ENCODE results near the gene PTTG1IP. TPM values are rescaled to one million over a fixed set of nuclear protein-coding genes. Genes with fewer than 3 reads are reported as not detected.

Gene PTTG1IP
- total RNA-seq, 1 experiment from 2014 or later, result 96.0 TPM

DNA sequence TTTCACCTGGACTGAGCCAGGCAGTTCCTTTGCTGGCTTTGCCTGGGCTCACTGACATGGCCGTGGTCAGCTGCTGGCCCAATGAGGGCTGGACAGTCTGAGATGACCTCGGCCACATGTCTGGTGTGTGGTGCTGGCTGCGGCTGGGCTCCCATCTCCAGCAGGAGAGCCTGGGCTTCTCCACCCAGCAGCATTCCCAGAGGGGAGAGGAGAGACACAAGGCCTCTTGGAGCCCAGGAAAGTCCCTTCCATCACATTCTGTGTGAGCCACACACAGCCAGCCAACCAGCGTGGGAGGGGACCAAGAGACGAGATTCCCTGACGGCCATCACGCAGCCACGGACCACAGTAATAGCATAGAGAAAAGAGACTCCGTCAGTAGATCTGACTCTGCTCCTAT lies 34.5 kb downstream of the PTTG1IP start:
- TF ChIP-seq RELA (CRISPR knock-in tag; IDR thresholded peaks at IDR 0.05; ENCODE audit: borderline replicate concordance), result 0 out of 2 replicates have a peak, but pooled peaks have one; percentile 30
- TF ChIP-seq NR2C2 (CRISPR knock-in tag; IDR thresholded peaks at IDR 0.05), result no peak
- H3K36me3 Mint-ChIP-seq, result no peaks in the 10 kb centered on the region
- no peaks in the 10 kb centered on the region for H3K9me3 Mint-ChIP-seq
- CTCF ChIA-PET, result no interaction called here
- DNase-seq (ENCODE audit: low spot score) (no peak), ATAC-seq (no peak)
- no peak overlapping the region for H3K4me3 Mint-ChIP-seq
- H3K27ac Mint-ChIP-seq, result no peak overlapping the region
- H3K4me1 Mint-ChIP-seq, result no peaks in the 10 kb centered on the region
- POLR2A ChIA-PET, result interaction anchor here (0.6 kb wide), 2 partner anchors 16 to 220 kb away, joined by 3 to 5 read pairs; no protein-coding TSS in a partner anchor
- no peaks in the 10 kb centered on the region for H3K27me3 Mint-ChIP-seq (ENCODE audit: low read depth)

DNA sequence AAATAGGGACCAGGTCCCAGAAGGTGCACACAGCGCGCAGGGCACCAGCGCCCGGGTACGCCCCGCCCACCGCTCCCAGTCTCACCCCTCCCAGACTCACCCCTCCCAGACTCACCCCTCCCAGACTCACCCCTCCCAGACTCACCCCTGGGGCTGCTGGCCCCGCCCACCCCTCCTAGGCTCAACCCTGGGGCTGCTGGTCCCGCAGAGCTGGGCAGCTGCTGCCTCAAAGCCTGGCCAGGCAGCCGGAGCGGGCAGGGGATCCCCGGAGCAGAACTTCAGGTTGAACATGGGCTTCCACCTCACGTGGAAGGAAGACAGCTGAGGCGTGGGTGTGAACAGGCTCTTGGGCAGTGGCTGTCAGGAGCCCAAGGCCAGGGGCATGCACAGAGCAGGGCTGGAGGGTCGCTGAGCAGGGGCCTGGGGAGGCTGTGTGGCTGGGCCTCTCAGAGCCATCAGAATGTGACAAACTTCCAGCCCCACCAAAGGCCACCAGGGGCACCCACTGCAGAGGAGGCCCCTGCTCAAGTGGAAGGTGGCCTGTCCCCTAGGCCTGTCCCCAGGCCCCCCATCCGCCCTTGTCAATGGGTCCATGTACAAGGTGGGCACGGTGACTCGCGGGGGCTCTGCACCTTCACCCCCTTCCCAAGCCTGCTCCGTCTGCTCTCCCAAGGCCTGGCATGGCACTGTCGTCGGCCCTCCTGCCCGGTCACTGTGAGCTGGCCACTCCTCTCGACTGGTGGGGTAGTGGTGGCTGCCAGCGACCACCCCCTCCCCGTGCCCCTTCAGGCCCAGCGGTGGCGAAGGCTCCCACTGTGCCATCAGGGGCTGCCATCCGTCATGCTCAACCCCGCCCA lies 35.2 kb downstream of the PTTG1IP start:
- no peak for DNase-seq (ENCODE audit: low spot score)

More for the DNA sequence above, 35.2 kb downstream of the PTTG1IP start:
- H3K4me1 Mint-ChIP-seq, result no peaks in the 10 kb centered on the region
- ChIA-PET CTCF (interaction anchor here (0.6 kb wide), 1 partner anchor 498 kb away, joined by 4 read pairs; no protein-coding TSS in a partner anchor), POLR2A (no interaction called here)
- TF ChIP-seq SP1 (CRISPR knock-in tag; conservative IDR thresholded peaks at IDR 0.05), result no peak
- TF ChIP-seq ZNF671 (CRISPR knock-in tag; IDR thresholded peaks at IDR 0.05), result no peak
- TF ChIP-seq NFE2L1 (CRISPR knock-in tag; IDR thresholded peaks at IDR 0.05), result no peak
- no peak for TF ChIP-seq NR3C1 (CRISPR knock-in tag; conservative IDR thresholded peaks at IDR 0.05; ENCODE audit: low read depth)
- no peak for TF ChIP-seq HMGXB4 (CRISPR knock-in tag; IDR thresholded peaks at IDR 0.05)
- TF ChIP-seq RELA (CRISPR knock-in tag; IDR thresholded peaks at IDR 0.05; ENCODE audit: borderline replicate concordance), result no peak
- no peak for TF ChIP-seq TEAD1 (CRISPR knock-in tag; IDR thresholded peaks at IDR 0.05)
- TF ChIP-seq EMX1 (CRISPR knock-in tag; IDR thresholded peaks at IDR 0.05), result no peak
- TF ChIP-seq TP53 (CRISPR knock-in tag; IDR thresholded peaks at IDR 0.05), result no peak
- no peak for TF ChIP-seq CREM (CRISPR knock-in tag; IDR thresholded peaks at IDR 0.05)
- TF ChIP-seq ATF6 (CRISPR knock-in tag; IDR thresholded peaks at IDR 0.05), result no peak
- TF ChIP-seq, protein P1, sequence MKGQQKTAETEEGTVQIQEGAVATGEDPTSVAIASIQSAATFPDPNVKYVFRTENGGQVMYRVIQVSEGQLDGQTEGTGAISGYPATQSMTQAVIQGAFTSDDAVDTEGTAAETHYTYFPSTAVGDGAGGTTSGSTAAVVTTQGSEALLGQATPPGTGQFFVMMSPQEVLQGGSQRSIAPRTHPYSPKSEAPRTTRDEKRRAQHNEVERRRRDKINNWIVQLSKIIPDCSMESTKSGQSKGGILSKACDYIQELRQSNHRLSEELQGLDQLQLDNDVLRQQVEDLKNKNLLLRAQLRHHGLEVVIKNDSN (CRISPR knock-in tag; IDR thresholded peaks at IDR 0.05), result no peak
- TF ChIP-seq FOXJ3 (CRISPR knock-in tag; IDR thresholded peaks at IDR 0.05; ENCODE audit: borderline replicate concordance), result no peak
- no peak for TF ChIP-seq ZNF219 (CRISPR knock-in tag; IDR thresholded peaks at IDR 0.05; ENCODE audit: borderline replicate concordance)
- no peak for TF ChIP-seq STAT6 (CRISPR knock-in tag; conservative IDR thresholded peaks at IDR 0.05; ENCODE audit: low read depth)
- no peak for TF ChIP-seq SOX15 (CRISPR knock-in tag; IDR thresholded peaks at IDR 0.05)
- no peak for TF ChIP-seq ZNF396 (CRISPR knock-in tag; IDR thresholded peaks at IDR 0.05; ENCODE audit: borderline replicate concordance)
- no peak for TF ChIP-seq NR1H2 (CRISPR knock-in tag; IDR thresholded peaks at IDR 0.05)
- TF ChIP-seq ZNF232 (CRISPR knock-in tag; IDR thresholded peaks at IDR 0.05), result no peak
- no peak for TF ChIP-seq ERG (CRISPR knock-in tag; IDR thresholded peaks at IDR 0.05)
- H3K9me3 Mint-ChIP-seq, result no peaks in the 10 kb centered on the region
- no peaks in the 10 kb centered on the region for H3K36me3 Mint-ChIP-seq
- no peak overlapping the region for H3K4me3 Mint-ChIP-seq
- H3K27ac Mint-ChIP-seq, result no peak overlapping the region
- no peaks in the 10 kb centered on the region for H3K27me3 Mint-ChIP-seq (ENCODE audit: low read depth)
- peak; percentile 38 for ATAC-seq
